GM21723 (cell line): ENCODE results near the gene TPT1.

Experiments used
- ATAC-seq: cut with Tn5 transposase; IDR thresholded peaks from one replicate; pipeline ENCODE4 v1.9.1; 2021; ENCODE audit warnings: mild to moderate bottlenecking, moderate library complexity; ENCODE audit not compliant: unreplicated experiment

The TPT1 gene

GRCh38 chr13:45336025-45336800 is 4.8 kb downstream of the TPT1 start:
- no peak for ATAC-seq

- ATAC-seq, result no peak
Measured at GRCh38 chr13:45335397-45336024, 5.5 kb downstream of the TPT1 start.

- ATAC-seq, result no peak
Measured at GRCh38 chr13:45333977-45334922, 6.7 kb downstream of the TPT1 start.

GRCh38 chr13:45333251-45333976 is 7.6 kb downstream of the TPT1 start:
- no peak for ATAC-seq

DNA sequence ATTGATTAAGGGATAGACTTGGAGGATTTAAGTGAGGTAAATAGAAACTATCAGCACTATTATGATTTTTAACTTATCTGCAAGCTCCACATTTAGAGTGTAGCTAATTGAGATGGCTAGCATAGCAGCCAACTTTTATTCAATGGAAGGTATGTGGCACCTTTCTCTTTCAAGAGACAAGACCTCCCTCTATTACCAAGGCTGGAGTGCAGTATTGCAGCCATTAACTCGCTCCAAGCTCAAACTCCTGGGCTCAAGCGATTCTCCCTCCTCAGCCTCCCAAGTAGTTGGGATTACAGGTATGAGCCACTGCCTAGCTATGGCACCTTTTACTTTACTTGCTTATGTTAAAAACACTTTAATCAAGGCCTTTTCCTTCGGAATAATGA is 8.2 kb downstream of the TPT1 start:
- ATAC-seq, result no peak

DNA sequence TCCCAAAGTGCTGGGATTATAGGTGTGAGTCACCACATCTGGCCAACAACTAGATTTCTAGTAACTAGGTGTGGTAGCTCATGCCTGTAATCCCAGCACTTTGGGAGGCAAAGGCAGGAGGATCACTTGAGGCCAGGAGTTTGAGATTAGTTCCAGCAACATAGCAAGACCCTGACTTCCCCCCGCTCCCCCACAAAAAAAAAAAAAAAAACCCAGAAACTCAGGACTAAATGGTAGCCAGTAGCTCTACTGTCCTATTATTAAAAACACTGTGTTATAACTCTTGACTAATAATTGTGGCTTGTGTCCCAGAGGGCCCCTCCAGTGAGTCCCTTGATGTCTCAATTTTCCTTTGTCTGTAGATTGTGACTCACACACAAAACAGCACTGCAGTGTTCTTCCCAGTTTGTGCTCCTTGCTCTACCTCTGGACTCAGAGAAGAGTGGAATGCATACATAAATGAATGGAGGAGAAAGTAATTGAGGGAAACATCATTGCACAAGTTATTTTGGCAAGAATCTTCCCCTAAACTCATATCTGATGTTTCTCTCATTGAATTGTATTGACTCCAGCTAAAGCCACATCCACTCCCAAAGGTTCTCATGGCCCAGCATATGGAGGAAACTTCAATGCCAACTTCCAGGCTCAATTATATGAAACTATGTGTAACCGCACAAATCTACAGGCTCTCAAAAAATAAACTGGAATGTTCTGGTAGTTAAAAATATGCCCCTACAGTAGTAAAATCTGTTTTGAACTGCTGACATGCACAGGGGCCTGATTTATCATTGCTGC is 8.8 kb downstream of the TPT1 start:
- no peak for ATAC-seq

DNA sequence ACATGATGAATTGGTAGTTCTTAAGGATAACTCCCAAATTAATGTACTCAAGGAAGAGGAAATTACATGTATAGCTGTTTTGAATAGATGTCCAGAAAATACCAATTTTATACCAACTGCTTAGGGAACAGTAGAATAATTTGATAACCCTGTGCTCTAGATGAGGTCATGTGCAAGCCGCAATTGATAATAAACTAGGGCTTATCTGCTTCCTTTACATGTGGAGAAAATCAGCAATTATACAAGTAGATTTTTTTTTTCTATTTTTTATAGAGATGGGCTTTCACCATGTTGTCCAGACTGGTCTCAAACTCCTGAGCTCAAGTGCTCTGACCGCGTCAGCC is 9.3 kb downstream of the TPT1 start:
- no peak for ATAC-seq

GRCh38 chr13:45331123-45331619 is 9.8 kb downstream of the TPT1 start:
- ATAC-seq, result no peak

DNA sequence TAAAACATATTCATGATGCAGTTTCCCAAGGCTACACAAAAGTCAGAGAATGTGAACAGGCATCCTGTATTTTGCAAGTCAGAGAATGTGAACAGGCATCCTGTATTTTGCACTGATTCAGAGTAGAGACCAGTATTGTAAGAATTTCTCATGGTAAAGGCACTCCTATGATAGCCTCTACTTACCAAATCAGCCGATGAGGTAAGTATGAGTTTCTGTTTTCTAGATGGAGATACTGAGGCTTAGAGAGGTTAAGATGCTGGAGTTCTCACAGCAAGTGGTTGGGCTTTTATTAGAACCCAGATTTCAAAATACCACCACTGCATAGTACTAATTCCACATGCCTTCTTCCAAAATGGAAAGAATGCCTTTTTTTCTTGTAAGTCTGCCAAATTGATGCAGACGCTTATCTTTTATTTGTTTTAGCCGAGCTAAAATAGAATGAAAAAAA is 12.3 kb downstream of the TPT1 start:
- no peak for ATAC-seq

DNA sequence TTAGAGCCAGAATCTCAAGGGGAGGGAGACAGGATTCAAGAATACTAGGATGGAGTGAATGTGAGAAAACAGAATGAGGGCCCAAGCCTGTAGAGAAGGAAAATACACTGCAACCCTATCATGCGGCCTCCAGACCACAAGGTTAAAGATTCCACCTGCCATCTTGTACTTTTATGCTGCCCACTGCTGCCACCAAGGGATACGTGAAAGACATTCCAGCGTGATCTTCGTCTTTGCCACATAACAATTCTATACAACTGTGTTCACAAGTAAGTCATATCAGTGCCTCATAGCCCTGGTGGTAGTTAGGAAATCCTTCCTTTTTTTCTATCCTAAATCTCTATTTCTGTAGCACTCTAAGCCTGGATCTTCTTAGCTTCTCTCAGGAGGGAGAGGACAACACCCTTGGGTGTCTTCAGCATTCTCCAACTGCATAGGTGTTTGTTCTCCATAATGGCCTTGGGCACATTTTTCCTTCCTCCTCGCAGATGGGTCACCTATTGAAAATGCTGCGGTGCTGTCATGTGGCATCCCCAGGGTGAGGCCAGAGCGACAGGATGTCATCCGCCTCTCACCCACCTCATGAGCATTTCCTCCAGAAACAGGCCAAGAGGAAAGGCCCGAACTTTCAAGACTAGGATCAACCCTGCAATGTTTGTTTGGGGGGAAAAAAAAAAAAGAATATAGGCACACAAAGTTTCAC is 13.6 kb downstream of the TPT1 start:
- ATAC-seq, result no peak

GRCh38 chr13:45325806-45326205 is 15.2 kb downstream of the TPT1 start:
- ATAC-seq, result no peak

DNA sequence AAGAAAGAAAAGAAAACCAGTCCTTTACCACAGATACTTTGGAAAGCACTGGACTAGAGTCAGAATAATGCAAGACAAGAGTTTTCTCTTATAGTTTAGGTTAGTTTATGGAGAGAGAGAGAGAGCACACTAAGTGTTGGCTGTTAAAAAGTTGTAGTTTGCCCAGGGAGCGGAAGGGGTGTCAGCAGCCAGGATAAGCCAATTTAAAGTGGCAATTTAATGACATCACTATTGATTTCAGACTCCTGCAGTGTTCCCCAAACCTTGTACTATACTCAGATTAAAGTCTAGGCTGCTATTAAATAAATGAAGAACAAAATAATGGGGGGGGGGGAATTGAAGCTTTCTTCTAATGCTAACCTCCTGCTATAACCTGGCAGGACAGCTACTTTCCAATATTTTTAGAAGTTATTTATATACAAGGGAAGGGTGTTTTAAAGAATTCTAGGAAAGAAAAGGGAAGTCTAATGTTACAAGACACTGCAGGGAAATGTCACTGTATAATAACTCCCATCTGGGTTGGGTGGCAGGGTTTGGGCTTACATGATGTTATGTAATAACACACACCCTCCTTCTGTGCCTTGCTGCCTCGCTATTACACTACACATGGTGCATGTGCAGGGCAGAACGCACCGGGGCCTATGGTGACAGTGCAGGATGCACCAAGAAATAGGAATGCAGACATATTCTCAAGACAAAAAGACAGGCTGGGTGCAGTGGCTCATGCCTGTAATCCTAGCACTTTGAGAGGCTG is 19.9 kb downstream of the TPT1 start:
- ATAC-seq, result no peak

DNA sequence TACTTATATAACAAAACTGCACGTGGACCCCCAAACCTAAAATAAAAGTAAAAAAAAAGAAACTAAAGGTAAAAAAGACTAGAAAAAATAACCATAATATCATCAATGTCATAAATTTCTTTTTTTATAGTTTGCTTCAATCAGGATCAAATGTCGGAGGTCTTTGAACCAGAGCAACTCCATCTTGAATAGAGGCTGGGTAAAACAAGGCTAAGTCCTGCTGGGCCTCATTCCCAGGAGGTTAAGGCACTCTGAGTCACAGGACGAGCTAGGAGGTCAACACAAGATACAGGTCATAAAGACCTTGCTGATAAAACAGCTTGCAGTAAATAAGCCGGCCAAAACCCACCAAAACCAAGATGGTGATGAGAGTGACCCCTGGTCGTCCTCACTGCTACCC is 24.0 kb downstream of the TPT1 start:
- ATAC-seq, result no peak

DNA sequence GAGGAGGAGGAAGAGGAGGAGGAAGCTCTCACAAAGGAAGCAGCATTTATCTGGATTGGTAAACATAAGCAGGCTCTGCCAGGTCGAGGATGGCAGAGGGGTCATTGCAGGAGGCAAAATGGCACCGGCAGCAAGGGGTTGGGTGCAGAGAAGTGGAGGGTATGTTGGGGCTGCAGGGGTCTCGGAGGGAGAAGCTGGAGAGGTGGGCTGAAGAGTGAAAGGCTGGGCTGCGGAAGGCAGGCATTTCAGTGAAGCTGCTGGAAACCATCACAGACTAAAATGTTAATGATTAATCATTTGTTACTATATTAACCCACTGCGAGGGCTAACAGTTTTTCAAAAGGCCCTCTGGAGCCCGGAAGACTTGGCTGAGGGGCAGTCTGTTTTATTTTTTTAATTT is 24.6 kb downstream of the TPT1 start:
- ATAC-seq, result no peak

DNA sequence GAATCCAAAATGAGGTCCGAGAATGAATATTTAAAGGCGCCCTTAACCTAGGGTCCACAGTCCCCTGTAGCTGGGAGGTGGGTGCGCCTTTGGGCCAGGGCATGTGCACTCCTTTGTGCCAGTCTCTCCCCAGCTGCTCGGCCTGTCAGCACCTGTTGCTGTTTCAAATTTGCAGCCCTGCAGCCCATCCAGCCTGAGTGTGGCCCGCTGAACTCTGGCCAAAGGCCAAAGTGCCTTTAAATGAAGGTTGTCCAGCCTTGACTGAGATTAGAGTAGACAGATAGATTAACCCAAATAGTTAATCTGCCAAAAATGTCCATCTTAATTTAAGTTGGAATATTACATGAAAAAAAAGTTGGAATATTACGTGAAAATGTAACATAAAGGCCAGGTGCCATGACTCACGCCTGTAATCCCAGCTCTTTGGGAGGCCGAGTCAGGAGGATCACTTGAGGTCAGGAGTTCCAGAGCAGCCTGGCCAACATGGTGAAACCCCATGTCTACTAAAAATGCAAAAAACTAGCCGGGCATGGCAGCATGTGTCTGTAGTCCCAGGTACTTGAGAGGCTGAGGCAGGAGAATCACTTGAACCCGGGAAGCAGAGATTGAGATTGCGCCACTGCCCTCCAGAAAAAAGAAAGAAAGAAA is 25.3 kb downstream of the TPT1 start:
- no peak for ATAC-seq

DNA sequence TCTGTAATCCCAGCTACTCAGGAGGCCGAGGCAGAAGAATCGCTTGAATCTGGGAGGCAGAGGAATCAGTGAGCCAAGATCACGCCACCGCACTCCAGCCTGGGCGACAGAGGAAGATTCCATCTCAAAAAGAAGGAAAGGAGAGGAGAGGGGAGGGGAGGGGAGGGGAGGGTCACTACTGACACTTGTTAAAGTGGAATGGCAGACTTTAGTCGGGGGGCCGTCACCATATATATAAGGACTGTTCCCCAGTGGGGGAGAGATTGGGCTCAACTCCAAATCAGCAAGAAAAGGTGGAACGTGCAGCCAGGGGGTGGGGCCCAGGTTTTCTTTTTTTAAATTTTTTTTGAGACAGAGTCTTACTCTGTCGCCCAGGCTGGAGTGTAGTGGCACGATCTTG is 26.2 kb downstream of the TPT1 start:
- ATAC-seq, result no peak

GRCh38 chr13:45310341-45311131 is 30.4 kb downstream of the TPT1 start:
- peak; percentile 16 for ATAC-seq
